Measurements from ENCODE around the gene IGSF6. TPM values are rescaled to one million over a fixed set of nuclear protein-coding genes. Genes with fewer than 3 reads are reported as not detected.

IGSF6 gene
- total RNA-seq, 1 experiment from 2014 or later: 0.56 TPM

DNA sequence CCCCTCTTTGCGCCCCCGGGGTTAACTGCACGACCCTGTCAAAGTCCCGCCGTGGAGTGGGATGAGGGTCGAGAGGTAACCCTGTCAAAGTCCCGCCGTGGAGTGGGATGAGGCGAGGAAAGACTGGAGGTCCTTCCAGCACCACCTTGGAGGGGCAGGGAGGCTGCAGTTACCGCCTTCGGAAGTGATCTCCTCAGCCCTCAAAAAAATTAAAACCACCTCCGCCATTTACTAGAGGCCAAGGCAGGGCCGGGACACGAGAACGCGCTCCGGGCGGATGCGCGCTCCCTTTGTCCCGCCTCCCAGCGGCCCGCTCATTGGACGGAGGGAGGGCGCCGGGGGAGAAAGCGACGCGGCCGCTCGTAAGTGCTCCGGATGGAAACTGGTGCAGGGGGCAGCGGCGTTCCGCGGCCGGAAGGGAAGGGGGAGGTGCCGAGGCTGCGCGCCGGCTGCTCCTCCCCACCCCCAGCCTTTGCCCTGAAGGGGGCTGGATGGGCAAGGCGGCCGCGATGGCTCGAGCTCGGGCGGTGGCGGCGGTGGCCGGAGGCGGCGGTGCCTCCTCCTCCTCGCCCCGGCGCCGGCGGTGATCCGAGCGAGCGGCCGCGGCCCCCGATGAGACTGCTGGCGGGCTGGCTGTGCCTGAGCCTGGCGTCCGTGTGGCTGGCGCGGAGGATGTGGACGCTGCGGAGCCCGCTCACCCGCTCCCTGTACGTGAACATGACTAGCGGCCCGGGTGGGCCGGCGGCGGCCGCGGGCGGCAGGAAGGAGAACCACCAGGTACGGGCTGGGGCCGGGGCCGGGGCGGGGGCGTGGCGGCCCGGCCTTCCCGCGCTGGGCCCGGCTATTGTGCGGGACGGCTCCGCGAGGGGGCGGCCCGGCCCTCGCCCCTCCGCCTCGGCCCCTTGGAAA lies 53.0 kb downstream of the IGSF6 start, which contains the start of gene METTL9:
TSS of gene METTL9 (plus strand) at position 456 of the 909 bp plus-strand sequence. CDS start at position 613, 157 bp downstream.
- Histone ChIP-seq H3K79me2 (ENCODE audit: low read length) (peaks cover 44% of the 10 kb centered on the region), H2AFZ (ENCODE audit: low read length) (peak within 1 kb of the TSS; percentile 86), H3K4me3 (ENCODE audit: low read length) (peak within 1 kb of the TSS; percentile 85), H3K27ac (ENCODE audit: low read length) (peak within 1 kb of the TSS; percentile 75), H3K4me2 (ENCODE audit: low read depth, low read length, poor library complexity, severe bottlenecking) (peak within 1 kb of the TSS; percentile 100), H4K20me1 (ENCODE audit: insufficient read depth, low read depth, low read length) (peaks cover 28% of the 10 kb centered on the region), H3K4me1 (ENCODE audit: low read length) (peaks cover 34% of the 10 kb centered on the region), H3K9me3 (ENCODE audit: low read length) (no peaks in the 10 kb centered on the region), H3K9ac (ENCODE audit: low read length) (peak within 1 kb of the TSS; percentile 95), H3K27me3 (ENCODE audit: low read length) (no peaks in the 10 kb centered on the region), H3K36me3 (ENCODE audit: insufficient read depth, low read length) (no peaks in the 10 kb centered on the region), H3K9me2 (replicated peaks; ENCODE audit: insufficient read depth, low read length) (no peaks in the 10 kb centered on the region)
- peak; percentile 98 for DNase-seq

GRCh38 chr16:21598701-21599121 lies 53.7 kb downstream of the IGSF6 start:
- Histone ChIP-seq H4K20me1 (ENCODE audit: insufficient read depth, low read depth, low read length) (peaks cover 24% of the 10 kb centered on the region), H3K9me3 (ENCODE audit: low read length) (no peaks in the 10 kb centered on the region), H3K4me1 (ENCODE audit: low read length) (peaks cover 34% of the 10 kb centered on the region), H2AFZ (ENCODE audit: low read length) (peak overlapping the region; percentile 86), H3K36me3 (ENCODE audit: insufficient read depth, low read length) (no peaks in the 10 kb centered on the region), H3K9ac (ENCODE audit: low read length) (peak overlapping the region; percentile 95), H3K27ac (ENCODE audit: low read length) (peak overlapping the region; percentile 42; the same call in 1 of the 2 replicates), H3K79me2 (ENCODE audit: low read length) (peaks cover 37% of the 10 kb centered on the region), H3K9me2 (replicated peaks; ENCODE audit: insufficient read depth, low read length) (no peaks in the 10 kb centered on the region), H3K4me2 (ENCODE audit: low read depth, low read length, poor library complexity, severe bottlenecking) (peak overlapping the region; percentile 100), H3K4me3 (ENCODE audit: low read length) (peak overlapping the region; percentile 85), H3K27me3 (ENCODE audit: low read length) (no peaks in the 10 kb centered on the region)
- DNase-seq: peak; percentile 62

- Histone ChIP-seq H2AFZ (ENCODE audit: low read length) (peak overlapping the region; percentile 86), H3K27ac (ENCODE audit: low read length) (peak overlapping the region; percentile 42; the same call in 1 of the 2 replicates), H3K9ac (ENCODE audit: low read length) (peak overlapping the region; percentile 95), H4K20me1 (ENCODE audit: insufficient read depth, low read depth, low read length) (peaks cover 20% of the 10 kb centered on the region), H3K36me3 (ENCODE audit: insufficient read depth, low read length) (no peaks in the 10 kb centered on the region), H3K9me2 (replicated peaks; ENCODE audit: insufficient read depth, low read length) (no peaks in the 10 kb centered on the region), H3K4me2 (ENCODE audit: low read depth, low read length, poor library complexity, severe bottlenecking) (peak overlapping the region; percentile 100), H3K9me3 (ENCODE audit: low read length) (no peaks in the 10 kb centered on the region), H3K79me2 (ENCODE audit: low read length) (peaks cover 32% of the 10 kb centered on the region), H3K4me1 (ENCODE audit: low read length) (peaks cover 30% of the 10 kb centered on the region), H3K4me3 (ENCODE audit: low read length) (peak overlapping the region; percentile 85), H3K27me3 (ENCODE audit: low read length) (no peaks in the 10 kb centered on the region)
- no peak for DNase-seq
Observed at GRCh38 chr16:21598206-21598605, 54.2 kb downstream of the IGSF6 start.

- peaks cover 14% of the 10 kb centered on the region for H4K20me1 ChIP-seq (ENCODE audit: insufficient read depth, low read depth, low read length)
- peaks cover 26% of the 10 kb centered on the region for H3K79me2 ChIP-seq (ENCODE audit: low read length)
- no peaks in the 10 kb centered on the region for H3K36me3 ChIP-seq (ENCODE audit: insufficient read depth, low read length)
- no peak overlapping the region for H2AFZ ChIP-seq (ENCODE audit: low read length)
- no peak for DNase-seq
- H3K4me1 ChIP-seq (ENCODE audit: low read length): peaks cover 30% of the 10 kb centered on the region
- no peak overlapping the region for H3K27ac ChIP-seq (ENCODE audit: low read length)
- H3K27me3 ChIP-seq (ENCODE audit: low read length): no peaks in the 10 kb centered on the region
- H3K9me3 ChIP-seq (ENCODE audit: low read length): no peaks in the 10 kb centered on the region
- no peak overlapping the region for H3K4me2 ChIP-seq (ENCODE audit: low read depth, low read length, poor library complexity, severe bottlenecking)
- H3K9me2 ChIP-seq (replicated peaks; ENCODE audit: insufficient read depth, low read length): no peaks in the 10 kb centered on the region
- no peak overlapping the region for H3K9ac ChIP-seq (ENCODE audit: low read length)
- H3K4me3 ChIP-seq (ENCODE audit: low read length): no peak overlapping the region
Observed at GRCh38 chr16:21597561-21598030, 54.8 kb downstream of the IGSF6 start.

GRCh38 chr16:21593530-21594289 lies 58.7 kb downstream of the IGSF6 start:
- H3K9me3 ChIP-seq (ENCODE audit: low read length): no peaks in the 10 kb centered on the region
- H3K27me3 ChIP-seq (ENCODE audit: low read length): no peaks in the 10 kb centered on the region
- H4K20me1 ChIP-seq (ENCODE audit: insufficient read depth, low read depth, low read length): no peaks in the 10 kb centered on the region
- H3K9me2 ChIP-seq (replicated peaks; ENCODE audit: insufficient read depth, low read length): no peaks in the 10 kb centered on the region
- peaks cover 22% of the 10 kb centered on the region for H3K4me1 ChIP-seq (ENCODE audit: low read length)
- H3K4me3 ChIP-seq (ENCODE audit: low read length): no peak overlapping the region
- H2AFZ ChIP-seq (ENCODE audit: low read length): no peak overlapping the region
- H3K9ac ChIP-seq (ENCODE audit: low read length): no peak overlapping the region
- H3K79me2 ChIP-seq (ENCODE audit: low read length): no peaks in the 10 kb centered on the region
- no peak overlapping the region for H3K4me2 ChIP-seq (ENCODE audit: low read depth, low read length, poor library complexity, severe bottlenecking)
- H3K36me3 ChIP-seq (ENCODE audit: insufficient read depth, low read length): no peaks in the 10 kb centered on the region
- DNase-seq: no peak
- H3K27ac ChIP-seq (ENCODE audit: low read length): no peak overlapping the region

DNA sequence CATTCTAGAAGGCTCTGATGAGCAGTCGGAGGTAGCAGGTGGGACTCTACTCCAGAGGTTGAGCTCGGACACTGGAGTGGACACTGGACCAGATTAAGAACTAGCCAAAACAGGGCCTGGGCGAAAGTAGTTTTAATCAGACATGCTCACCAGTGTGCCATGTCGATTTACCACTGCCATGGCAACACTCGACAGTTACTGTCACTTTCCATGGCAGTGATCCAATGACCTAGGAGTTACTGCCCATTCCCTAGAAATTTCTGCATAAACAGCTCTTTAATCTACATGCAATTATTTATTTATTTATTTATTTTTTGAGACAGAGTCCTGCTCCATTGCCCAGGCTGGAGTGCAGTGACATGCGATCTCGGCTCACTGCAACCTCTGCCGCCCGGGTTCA lies 60.2 kb downstream of the IGSF6 start:
- no peaks in the 10 kb centered on the region for H3K36me3 ChIP-seq (ENCODE audit: insufficient read depth, low read length)
- no peaks in the 10 kb centered on the region for H3K79me2 ChIP-seq (ENCODE audit: low read length)
- H3K9me3 ChIP-seq (ENCODE audit: low read length): no peaks in the 10 kb centered on the region
- no peak overlapping the region for H2AFZ ChIP-seq (ENCODE audit: low read length)
- no peak overlapping the region for H3K27ac ChIP-seq (ENCODE audit: low read length)
- H3K9ac ChIP-seq (ENCODE audit: low read length): no peak overlapping the region
- DNase-seq: no peak
- no peaks in the 10 kb centered on the region for H3K9me2 ChIP-seq (replicated peaks; ENCODE audit: insufficient read depth, low read length)
- H3K27me3 ChIP-seq (ENCODE audit: low read length): no peaks in the 10 kb centered on the region
- no peak overlapping the region for H3K4me2 ChIP-seq (ENCODE audit: low read depth, low read length, poor library complexity, severe bottlenecking)
- peaks cover 16% of the 10 kb centered on the region for H3K4me1 ChIP-seq (ENCODE audit: low read length)
- H3K4me3 ChIP-seq (ENCODE audit: low read length): no peak overlapping the region
- H4K20me1 ChIP-seq (ENCODE audit: insufficient read depth, low read depth, low read length): no peaks in the 10 kb centered on the region

GRCh38 chr16:21590796-21591195 lies 61.6 kb downstream of the IGSF6 start:
- Histone ChIP-seq H4K20me1 (ENCODE audit: insufficient read depth, low read depth, low read length) (no peaks in the 10 kb centered on the region), H2AFZ (ENCODE audit: low read length) (no peak overlapping the region), H3K27ac (ENCODE audit: low read length) (no peak overlapping the region), H3K4me1 (ENCODE audit: low read length) (peaks cover 16% of the 10 kb centered on the region), H3K27me3 (ENCODE audit: low read length) (no peaks in the 10 kb centered on the region), H3K9me3 (ENCODE audit: low read length) (no peaks in the 10 kb centered on the region), H3K4me3 (ENCODE audit: low read length) (peak overlapping the region; percentile 30; the same call in 1 of the 2 replicates), H3K9me2 (replicated peaks; ENCODE audit: insufficient read depth, low read length) (no peaks in the 10 kb centered on the region), H3K4me2 (ENCODE audit: low read depth, low read length, poor library complexity, severe bottlenecking) (peak overlapping the region; percentile 59), H3K79me2 (ENCODE audit: low read length) (no peaks in the 10 kb centered on the region), H3K9ac (ENCODE audit: low read length) (0 out of 2 replicates have a peak overlapping the region, but pooled peaks have one; percentile 20), H3K36me3 (ENCODE audit: insufficient read depth, low read length) (no peaks in the 10 kb centered on the region)
- no peak for DNase-seq
